ENCODE data around the gene TRPV5.

Gene TRPV5

GRCh38 chr7:142868188-142868985, 65.2 kb downstream of the TRPV5 start:
- DNase-seq, result no peak

GRCh38 chr7:142867398-142868187, 66.0 kb downstream of the TRPV5 start:
- no peak for DNase-seq

GRCh38 chr7:142867097-142867378, 66.5 kb downstream of the TRPV5 start:
- no peak for DNase-seq

DNA sequence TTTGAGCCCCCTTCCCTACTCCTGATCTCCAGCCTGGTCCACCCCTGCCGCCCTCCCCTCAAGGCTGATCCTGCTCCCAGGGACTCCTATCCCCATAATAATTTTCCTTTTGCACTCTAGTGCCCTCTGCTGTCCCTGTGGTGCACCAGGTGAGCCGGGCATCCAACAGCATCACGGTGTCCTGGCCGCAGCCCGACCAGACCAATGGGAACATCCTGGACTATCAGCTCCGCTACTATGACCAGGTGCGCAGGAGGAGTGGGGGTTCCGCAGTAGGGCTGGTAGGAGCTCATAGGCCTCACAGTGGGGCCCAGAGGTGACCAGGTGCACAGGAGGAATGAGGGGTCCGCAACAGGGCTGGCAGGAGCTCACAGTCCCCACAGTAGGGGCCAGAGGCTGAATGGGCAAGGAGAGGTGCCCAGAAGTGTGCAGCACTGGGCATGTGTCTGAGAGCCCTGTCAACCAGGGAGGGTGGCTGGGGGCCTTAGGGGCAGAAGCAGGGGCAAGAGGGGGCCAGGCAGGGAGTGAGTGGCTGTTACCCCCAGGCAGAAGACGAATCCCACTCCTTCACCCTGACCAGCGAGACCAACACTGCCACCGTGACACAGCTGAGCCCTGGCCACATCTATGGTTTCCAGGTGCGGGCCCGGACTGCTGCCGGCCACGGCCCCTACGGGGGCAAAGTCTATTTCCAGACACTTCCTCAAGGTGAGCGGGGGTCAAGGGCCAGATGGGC, 67.0 kb downstream of the TRPV5 start:
- DNase-seq, result peak; percentile 32

DNA sequence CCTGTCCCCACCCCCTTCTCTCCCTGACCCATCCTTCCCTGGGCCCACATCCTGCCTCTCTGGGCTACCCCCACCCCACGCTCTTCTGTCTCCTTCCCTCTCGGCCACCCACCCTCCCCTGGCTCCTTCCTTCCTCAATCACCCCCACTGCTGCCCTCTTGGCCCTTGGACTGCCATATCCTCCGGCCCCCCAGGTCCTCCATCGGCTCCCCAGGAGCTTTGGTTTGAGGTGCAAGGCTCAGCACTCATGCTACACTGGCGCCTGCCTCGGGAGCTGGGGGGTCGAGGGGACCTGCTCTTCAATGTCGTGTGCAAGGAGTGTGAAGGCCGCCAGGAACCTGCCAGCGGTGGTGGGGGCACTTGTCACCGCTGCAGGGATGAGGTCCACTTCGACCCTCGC, 67.8 kb downstream of the TRPV5 start:
- DNase-seq, result no peak

DNA sequence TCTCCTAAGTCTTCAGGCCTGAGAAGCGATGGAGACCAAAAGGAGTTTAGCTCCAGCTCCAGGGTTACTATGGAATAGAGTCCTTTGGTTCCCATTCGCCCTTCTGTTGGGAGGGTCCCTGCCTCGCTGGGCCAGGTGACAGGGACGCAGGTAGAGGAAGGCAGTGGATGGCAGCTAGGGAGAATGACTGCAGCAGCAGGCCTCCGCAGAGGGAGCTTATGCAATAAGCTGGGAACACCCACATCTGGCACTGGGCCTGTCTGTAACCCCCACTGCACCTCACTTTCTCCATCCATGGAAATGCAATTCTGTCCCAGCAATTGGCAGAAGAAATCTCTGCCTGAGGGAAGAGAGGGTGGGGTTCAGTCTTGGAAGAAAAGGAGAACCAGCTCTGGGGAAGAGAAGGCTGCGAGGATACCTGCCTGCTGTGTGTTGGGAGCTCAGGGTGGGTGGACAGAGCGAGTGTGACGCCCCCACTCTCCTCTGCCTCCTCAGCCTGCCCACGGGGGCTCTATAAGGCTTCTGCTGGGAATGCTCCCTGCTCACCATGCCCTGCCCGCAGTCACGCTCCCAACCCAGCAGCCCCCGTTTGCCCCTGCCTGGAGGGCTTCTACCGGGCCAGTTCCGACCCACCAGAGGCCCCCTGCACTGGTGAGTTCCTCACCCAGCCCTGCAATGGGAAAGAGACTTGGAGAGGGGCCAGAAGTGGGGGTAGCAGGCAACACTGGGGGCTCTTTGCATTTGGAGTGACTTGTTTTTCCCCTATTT, 68.4 kb downstream of the TRPV5 start:
- DNase-seq, result no peak

DNA sequence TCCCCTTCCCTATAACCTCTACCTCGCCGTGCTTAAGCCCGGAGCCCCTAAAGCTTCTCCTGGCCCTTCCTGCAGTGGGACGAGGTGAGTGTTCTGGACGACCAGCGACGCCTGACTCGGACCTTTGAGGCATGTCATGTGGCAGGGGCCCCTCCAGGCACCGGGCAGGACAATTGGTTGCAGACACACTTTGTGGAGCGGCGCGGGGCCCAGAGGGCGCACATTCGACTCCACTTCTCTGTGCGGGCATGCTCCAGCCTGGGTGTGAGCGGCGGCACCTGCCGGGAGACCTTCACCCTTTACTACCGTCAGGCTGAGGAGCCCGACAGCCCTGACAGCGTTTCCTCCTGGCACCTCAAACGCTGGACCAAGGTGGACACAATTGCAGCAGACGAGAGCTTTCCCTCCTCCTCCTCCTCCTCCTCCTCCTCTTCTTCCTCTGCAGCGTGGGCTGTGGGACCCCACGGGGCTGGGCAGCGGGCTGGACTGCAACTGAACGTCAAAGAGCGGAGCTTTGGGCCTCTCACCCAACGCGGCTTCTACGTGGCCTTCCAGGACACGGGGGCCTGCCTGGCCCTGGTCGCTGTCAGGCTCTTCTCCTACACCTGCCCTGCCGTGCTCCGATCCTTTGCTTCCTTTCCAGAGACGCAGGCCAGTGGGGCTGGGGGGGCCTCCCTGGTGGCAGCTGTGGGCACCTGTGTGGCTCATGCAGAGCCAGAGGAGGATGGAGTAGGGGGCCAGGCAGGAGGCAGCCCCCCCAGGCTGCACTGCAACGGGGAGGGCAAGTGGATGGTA, 69.5 kb downstream of the TRPV5 start:
- no peak for DNase-seq

DNA sequence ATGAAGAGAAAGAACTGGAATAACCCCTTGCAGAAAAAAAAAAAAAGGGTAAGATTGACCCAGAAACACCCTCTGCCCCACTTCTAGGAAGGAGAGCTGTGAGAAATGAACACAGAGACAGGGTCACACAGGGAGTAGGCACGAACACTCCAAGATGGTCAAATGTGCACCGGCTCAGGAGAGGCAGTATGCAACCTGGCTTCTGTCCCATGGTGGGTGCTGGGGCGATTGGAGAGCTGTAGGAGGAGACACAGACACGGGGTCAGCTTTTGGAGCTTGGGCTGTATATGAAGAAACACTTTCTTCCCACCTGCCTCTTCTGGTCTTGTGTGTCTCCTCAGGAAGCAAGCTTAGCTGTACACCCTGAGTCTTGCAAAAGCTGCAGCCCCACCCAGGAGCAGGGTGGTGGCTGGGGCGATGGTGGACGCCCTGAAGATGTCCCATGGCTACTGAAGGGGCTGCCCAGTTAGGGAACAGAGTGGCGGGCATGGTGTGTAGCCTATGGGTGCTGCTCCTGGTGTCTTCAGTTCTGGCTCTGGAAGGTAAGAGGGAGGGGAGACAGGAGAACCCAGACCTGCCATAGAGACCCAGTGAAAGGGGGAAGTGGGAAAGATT, 70.7 kb downstream of the TRPV5 start:
- DNase-seq, result no peak

DNA sequence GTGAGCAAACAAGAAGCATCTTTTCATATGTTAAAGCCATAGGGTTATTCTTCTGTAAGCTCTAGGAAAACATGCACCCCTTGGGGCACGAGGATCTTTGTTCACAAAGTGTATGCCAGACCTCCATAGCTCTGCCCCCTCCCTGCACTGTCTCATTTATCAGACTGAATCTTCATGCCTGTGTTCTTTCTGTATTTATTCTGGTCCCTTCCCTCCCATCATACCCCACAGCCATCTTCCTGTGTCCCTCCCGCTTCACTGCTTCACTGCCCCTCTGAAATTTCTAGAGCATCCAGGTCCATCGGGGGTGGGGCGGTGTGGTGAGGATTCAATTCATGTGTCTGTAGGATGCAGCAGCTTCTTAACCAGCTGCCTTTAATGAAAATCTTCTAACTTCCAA, 71.2 kb downstream of the TRPV5 start:
- DNase-seq, result no peak

GRCh38 chr7:142860968-142861367, 72.6 kb downstream of the TRPV5 start:
- no peak for DNase-seq

GRCh38 chr7:142859829-142860228, 73.7 kb downstream of the TRPV5 start:
- DNase-seq, result no peak

GRCh38 chr7:142859411-142859810, 74.1 kb downstream of the TRPV5 start:
- no peak for DNase-seq

All from suppressor macrophage treated with lipopolysaccharide for 4 hours (primary cell).